ENCODE data around the gene PTRH2.
"Not testable (repeated sequence)": the region's sequence is repeated elsewhere in the genome, so short reads cannot be mapped to it uniquely, and the experiment has no call there.

Gene PTRH2

DNA sequence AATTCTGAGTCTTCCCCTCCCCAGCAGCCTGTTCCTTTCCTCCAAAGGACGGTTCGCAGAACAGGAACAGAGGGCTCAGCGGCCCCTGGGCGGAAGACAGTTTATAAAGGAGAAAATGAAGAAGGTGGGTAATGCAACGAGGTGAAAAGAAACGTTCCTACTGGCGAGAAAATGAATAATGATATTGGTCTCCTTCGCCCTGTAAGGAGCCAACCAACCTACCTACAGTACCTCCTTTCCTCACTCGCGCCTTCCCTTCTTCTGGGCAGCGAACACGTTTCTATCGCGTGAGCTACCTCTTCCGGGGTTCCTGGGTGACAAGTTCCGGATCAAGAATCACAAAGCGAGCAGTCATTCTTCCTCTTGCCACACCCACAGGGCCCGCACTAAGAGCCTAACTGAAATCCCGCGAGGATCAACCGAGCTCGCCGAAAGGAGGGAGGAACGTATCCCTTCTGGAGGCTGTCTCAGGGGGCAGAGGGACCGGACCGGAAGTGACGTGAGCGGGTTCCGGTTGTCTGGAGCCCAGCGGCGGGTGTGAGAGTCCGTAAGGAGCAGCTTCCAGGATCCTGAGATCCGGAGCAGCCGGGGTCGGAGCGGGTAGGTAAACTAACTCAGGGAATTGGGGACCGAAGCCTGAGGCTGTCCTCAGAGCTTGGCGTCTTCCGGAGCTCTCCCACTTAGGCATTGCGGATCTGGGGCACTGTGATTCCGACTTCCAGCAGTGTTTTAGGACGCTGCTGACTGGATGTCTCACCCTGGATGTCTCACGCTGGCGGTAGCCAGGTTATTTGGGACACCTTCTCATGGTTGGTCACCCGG is at the start of gene PTRH2, which contains the start of gene VMP1:
PTRH2 (minus strand) TSS at position 282 of the 822 bp plus-strand sequence. CDS start 9,452 bp downstream, outside the sequence.
VMP1 (plus strand) TSS at position 506 of the 822 bp plus-strand sequence. CDS start 23,793 bp downstream, outside the sequence.
- DNase-seq = peak; percentile 98

DNA sequence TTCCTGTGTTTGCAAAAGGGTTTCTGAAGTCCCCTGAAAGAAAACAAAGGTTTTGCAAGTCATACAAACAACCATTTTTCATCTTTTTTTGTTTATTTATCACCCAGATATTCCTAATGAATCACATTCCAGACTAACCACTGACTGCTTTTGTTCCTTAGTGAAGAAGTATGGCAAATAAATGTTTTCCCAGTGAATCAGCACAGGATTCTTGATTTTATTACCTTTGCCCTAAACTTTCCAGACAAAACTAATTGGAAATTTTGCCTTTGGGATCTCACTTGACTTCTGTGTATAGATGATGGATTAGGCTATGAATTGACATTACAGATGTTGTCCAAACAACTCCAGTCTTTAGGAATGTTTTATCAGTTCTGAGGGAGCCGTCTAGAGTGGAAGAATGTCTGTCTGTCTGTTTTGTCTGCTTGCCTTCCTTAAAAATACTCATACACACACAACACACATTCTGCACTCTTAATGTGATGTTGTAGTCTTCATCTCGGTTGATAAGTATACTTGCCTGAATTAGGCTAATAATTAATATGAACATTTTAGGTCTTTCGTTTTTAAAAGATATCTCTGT is 49.1 kb upstream of the PTRH2 start:
- no peak for DNase-seq

DNA sequence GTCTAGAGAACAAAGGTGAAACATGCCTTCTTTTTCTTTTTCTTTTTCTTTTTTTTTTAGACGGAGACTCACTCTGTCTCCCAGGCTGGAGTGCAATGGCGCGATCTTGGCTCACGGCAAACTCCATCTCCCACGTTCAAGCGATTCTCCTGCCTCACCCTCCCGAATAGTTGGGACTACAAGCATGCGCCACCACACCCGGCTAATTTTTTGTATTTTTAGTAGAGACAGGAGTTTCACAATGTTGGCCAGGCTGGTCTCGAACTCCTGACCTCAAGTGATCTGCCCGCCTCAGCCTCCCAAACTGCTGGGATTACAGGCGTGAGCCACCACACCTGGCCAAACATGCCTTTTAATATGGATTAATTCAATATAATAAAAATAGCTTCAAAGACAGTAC is 47.8 kb upstream of the PTRH2 start:
- not testable (repeated sequence) for DNase-seq

DNA sequence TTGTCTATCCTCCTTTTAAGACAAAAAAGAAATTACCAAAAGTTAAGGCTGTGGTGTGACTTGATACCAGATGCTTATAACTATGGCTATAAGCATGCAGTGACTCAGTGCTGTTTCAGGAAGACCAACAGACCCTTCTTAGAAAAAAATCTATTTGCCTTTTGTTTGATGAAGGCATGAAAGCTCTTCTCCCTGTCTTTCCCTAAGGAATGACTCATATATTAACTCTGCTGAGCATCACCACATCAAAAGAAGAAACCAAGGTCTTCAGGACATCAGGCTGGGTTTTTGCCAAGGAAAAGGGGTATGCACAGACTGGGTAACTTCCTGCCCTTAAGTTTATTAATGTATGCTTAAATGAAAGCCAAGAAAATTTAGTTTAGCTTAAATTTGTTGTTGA is 47.3 kb upstream of the PTRH2 start:
- DNase-seq = no peak

DNA sequence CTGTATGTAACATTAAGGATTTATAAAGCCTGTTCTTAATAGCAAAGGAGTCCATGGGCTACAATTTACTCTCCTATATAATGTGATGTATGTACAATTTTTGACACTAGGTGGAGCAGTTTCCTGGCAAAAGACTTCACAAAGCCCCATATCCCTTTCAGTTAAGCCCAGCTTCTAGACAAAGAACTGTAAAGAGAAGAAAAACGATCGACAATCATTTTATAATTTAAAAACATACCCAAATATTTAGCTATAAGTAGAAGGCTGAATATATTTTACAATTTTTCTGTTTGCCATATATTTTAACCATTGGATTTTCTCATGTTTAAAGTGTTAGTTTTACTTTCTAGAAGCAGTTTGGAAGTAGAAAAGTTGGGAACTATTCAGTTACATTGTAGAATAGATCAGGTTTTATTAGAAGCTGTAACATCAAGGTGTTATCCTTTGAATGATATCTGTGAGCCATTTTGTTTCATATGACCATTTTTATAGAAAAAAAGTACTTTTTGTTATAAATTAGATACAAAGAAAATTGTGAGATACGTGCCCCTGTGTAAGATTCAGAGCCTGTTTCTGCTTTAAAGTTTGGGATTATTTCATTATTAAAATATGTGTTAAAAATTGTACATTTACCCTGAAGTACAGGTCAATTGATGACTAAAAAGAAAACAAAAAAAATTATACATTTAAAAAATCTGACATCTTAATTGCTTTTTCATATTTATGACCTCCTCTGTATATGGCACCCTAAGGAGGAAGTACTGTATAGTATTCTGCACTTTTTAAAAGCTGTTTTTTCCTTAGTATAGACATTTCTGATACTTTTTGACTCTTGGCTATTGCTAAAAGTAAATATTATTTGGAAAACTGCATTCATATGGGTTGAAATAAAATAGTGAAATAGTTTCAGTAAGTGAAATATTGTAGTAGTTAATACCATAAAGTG is 46.6 kb upstream of the PTRH2 start:
- peak; percentile 65 for DNase-seq

DNA sequence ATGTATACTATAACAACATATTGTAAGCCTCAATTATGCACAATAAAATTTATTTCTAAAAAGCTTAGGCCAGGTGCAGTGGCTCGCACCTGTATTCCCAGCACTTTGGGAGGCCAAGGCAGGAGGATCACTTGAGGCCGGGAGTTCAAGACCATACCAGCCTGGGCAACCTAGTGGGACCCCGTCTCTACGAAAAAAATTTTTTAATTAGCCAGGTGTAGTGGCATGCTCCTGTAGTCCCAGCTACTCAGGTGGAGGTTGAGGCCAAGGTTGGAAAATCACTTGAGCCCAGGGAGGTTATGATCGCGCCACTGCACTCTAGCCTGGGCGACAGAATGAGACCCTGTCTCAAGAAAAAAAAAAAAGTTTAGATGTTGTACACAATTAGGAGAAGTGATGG is 45.7 kb upstream of the PTRH2 start:
- no peak for DNase-seq

DNA sequence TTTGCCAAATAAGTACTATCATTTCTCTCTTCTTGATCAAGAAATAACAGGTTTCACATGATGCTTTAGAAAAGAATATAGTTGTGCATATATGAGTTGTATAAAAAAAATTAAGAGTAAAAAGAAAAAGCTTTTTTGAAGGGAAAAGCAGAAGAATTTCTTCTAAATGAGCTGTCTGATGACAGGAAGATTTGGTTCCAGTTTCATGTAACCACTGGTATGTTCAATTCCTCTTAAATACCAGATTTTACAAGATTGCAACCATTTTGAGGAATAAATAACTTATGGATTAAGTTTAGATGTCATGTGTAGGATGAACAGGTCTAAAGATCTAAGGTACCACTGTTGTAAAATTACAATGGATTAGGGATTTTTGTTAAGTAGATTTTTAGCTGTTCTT is 45.2 kb upstream of the PTRH2 start:
- no peak for DNase-seq

DNA sequence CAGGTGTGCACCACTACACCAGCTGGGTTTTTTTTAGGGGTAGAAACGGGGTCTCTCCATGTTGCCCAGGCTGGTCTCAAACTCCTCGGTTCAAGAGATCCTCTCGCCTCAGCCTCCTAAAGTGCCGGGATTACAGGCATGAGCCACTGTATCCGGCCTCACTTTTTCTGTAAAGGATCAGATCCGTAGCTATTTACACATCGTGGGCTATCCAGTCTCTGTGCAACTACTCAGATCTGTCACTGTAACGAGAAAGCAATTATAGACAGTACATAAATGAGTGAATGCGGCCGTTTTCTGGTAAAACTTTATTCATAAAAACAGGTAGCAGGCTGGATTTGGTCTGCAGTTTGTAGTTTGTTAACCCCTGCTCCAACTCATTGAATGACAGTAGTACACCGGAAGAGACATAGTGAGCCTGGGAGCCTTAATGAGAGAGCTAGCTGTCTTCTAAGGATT is 44.8 kb upstream of the PTRH2 start:
- DNase-seq = no peak

DNA sequence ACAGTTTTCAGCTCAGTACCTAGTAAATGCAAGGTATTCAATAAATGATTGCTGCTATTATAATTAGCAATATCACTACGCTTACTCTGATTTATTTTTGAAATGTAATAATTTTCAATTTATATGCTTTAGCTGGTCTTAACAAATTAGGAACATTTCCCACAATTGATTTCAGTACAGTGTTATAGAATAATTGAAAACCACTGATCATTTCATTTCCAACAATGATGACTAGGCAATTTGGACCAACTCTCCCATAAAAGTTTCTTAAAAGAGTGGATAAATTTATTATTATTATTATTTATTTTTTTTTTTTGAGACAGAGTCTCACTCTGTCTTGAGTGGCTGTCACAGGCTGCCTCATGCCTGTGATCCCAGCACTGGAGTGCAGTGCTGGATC is 41.4 kb upstream of the PTRH2 start:
- no peak for DNase-seq

DNA sequence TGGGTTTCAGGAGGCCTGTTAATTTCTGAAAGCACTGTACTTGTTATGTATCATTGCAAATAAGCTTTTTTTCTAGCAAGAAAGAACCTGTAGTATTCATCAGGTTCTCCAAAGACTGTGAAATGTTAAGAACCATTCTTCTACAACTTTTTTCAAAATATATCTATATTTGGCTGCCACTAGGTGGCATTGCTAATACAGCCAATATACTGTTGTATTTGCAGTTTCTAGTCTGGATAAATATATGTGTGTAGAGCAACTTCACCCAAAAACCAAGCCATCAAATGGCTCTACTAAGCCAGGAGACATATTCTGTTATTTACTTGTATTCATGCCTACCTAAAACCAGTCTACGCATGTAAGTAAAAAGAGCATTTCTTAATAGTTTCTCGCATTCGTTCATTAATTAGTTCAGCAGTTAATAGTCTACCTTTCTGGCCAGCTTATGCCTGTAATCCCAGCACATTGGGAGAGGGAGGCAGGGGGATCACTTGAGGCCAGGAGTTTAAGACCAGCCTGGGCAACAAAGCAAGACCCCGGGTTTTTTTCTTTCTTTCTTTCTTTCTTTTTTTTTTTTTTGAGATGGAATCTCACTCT is 39.7 kb upstream of the PTRH2 start:
- no peak for DNase-seq

DNA sequence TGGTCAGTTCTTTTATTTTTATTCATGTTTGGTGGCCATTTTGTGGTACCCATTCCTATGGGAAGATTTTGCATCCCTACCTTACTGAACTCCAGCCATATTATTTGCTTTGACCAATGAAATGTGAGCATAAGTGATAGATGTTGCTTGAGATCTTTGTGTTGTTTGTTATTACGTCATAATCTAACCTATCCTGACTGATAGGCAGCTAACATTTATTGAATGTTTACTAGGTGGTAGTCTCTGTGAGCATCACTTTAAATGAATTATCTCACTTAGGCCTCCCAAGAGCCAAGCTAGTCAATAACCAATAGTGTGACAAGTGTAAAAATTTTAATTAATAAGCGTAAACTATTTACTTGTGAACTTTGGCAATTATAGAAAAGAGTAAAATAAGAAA is 37.8 kb upstream of the PTRH2 start:
- no peak for DNase-seq

DNA sequence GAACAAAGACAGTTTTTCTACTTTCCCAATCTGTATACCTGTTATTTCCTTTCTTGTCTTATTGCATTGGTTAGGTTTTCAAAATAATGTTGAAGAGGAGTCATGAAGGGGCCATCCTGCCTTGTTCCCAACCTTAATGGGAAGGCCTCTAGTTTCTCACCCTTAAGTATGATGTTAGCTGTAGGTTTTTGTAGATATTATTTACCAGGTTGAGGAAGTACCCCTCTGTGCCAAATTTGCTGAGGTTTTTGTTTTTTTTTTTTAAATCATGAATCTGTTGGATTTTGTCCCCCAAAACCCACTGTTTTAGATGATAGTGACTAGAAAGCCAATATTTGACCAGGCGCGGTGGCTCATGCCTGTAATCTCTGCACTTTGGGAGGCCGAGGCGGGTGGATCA is 36.6 kb upstream of the PTRH2 start:
- no peak for DNase-seq

DNA sequence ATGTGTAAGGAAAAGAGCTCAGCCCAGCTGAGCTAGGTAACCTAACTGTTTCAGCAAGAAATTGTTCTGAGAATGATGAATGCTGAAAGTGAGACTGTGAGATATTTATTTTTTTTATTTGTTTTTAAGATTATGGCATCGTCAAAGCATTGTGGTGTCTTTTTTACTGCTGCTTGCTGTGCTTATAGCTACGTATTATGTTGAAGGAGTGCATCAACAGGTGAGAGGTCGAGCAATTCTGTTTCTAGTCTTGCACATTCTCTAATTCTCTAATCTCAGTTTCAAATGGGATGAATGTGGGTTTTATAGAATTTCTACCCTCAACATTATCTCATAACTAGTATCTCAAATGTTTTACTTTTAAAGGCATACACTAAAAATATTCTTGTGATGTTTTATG is 30.1 kb upstream of the PTRH2 start:
- no peak for DNase-seq

DNA sequence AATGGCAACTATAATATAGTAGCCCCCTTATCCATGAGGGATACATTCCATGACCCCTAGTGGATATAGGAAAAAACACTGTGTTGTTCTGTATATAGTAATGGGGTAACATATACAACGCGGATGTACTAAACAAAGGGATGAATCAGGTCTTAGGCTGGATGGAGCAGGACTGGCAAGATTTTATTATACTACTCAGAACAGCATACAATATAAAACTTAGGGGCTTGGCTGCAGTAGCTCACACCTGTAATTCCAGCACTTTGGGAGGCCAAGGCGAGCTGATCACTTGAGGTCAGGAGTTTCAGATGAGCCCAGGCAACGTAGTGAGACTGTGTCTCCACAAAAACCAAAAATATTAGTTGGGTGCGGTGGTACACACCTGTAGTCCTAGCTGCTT is 27.0 kb upstream of the PTRH2 start:
- no peak for DNase-seq

DNA sequence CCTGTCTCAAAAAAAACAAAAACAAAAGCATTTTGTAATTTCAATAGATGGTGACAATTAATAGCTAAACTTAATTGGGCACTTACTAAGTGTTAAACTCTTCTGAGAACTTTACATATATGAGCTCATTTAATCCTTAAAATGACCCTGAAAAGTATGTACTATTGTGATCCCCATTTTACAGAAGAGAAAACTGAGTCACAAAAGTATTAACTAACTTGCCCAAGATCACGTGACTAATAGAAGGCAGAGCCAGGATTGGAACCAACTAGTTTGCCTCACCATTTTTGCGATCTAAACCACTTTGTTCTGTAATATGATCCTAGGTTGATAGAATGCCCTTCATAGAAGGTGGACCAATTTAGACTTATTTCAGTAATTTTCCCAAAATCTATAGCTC is 26.5 kb upstream of the PTRH2 start:
- DNase-seq = no peak

DNA sequence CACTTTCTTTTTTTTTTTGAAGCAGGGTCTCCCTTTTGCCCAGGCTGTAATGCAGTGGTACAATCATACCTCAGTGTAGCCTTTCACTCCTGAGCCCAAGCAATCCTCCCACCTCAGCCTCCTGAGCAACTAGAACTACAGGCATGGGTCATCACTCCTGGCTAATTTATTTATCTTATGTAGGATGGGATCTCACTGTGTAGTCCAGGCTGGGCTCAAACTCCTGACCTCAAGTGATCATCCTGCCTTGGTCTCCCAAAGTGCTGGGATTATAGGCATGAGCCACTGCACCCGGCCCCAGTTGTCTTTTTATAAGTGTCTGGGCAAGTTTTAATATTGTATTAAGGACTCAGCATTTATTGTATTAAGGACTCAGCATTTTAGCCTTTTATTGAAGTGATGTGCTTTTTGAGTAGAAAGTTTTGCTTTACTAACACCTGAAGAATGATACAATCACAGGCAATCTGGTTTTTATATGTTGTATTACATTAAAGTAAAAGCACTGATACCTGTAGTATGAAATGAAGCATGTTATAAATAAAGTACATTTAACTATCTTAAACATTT is 23.1 kb upstream of the PTRH2 start:
- DNase-seq = no peak

DNA sequence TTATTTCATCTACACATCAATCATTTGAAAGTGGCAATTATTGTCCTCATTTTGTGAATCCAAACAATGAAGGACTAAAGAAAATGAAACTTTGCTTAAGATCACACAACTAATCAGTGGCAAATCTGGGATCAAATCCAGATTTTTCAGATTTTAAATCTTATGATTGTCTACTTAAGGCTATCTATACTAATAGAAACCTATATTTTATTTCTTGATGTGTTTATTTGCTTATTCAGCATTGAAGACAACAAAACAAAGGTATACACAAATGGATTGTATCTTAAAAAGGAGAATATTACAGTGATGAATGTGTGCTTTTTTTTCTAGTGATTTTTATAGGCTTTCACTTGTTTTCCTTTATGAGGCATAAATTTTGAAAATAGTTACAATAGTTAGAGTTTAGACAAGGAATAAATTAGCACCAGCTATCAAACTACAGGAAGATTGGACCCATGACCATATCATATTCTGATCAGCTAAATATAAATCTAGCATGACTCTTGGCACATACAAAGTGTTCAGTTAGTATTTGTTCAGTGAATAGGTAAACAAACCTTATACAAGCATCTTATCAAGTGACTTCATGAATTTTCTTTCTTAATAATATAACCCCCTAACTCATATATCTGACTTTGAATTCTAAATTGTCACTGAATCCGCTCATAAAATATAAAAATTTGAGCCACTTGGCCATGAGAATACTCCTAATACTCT is 20.7 kb upstream of the PTRH2 start:
- DNase-seq = no peak

DNA sequence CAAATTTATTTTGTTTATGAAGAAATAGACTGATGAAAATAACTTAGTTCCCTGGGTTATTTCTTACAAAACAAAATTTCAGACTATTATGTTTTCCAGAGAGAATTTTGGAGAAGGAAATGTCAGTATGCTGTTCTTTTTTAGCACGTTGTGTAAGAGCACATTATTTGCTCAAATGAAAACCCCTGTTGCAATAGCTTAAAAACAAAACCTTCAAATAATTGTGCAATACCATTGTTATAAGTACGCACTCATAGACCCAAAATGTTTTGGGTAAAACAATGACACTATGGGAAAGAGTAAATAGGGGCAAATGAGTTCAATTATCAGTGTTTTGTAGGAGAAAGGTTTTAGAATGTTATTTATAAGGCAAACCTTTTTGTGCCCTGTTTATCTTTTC is 18.5 kb upstream of the PTRH2 start:
- DNase-seq = peak; percentile 77

DNA sequence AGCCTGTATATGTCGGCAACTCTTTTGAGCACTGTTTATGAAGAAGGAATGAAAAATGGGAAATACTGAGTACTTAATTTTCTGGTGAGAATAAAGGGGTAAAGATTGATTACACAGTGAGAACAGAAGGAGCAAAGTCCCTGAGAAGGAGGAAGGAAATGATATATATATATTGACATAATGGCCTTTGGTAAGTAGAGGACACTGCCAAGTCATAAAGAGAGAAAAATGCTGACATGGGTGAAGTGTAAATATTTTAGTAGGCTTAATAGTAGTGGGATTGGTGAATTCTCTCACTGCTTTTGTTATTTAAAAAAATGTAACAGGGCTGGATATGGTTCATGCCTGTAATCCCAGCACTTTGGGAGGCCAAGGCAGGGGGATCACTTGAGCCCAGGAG is 16.4 kb upstream of the PTRH2 start:
- DNase-seq = no peak

DNA sequence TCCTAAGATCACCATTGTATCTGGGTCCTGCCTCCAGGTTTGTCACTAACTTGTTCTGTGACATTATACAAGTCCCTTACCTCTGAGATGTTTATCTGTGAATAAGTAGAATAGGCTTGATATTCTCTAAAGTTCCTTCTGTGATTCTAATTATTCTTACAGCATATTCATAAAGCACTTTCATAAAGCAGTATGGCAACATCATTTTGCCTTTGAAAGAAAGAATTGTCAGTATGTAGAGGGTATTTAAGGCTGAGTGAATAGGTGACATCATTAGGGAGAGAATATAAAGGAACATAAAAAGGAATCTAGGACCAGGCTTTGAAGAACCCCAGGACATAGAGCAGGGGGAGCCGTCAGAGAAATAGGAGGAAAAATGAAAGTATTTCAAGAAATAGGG is 15.8 kb upstream of the PTRH2 start:
- no peak for DNase-seq

DNA sequence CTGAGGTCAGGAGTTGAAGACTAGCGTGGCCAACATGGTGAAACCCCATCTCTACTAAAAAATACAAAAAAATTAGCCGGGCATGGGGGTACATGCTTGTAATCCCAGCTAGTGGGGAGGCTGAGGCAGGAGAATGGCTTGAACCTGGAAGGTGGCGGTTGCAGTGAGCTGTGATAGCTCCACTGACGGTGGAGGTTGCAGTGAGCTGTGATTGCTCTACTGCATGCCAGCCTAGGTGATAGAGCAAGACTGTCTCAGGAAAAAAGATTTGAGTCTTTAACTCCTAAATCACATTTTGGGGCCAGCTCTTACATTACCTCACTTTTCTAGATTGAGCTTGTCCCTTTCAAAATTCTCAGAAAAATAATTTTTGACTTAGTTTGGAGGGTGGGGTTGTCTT is 15.4 kb upstream of the PTRH2 start:
- DNase-seq = no peak

DNA sequence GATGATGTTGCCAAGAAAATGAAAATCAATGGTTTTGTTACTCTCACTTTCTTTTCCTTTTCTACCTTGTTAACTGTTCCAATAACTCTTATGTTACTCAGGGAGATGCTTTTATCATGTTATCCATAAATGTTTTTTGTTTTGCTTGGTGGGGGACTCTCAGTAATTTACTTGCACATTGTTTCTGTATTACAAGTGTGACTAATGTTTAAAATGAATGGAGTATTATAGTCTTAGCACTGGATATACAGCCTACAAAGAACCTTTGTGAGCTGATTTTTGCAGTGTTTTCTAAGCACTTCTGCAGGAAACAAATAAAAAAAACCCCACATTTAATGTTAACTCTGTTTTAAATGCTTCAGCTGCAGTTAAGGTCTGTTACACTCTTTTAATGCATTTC is 12.3 kb upstream of the PTRH2 start:
- no peak for DNase-seq
